NT2/D1 (cell line): ENCODE results near the gene TSSK1B.

ENCODE experiments used
- DNase-seq: peaks from one replicate; pipeline ENCODE4 v3.0.0-alpha.2; 2011; ENCODE audit warnings: low read depth, low spot score
- H3K27me3 ChIP-seq: 2 replicates; pipeline ENCODE4 v1.6.0; 2011; ENCODE audit warnings: mild to moderate bottlenecking; ENCODE audit not compliant: insufficient read length, insufficient read depth
- H3K36me3 ChIP-seq: 2 replicates; pipeline ENCODE4 v1.6.1; 2011; ENCODE audit warnings: mild to moderate bottlenecking, low read length, mixed read lengths; ENCODE audit not compliant: insufficient read depth, insufficient read length
- H3K4me1 ChIP-seq: 2 replicates; pipeline ENCODE4 v1.5.1; 2011; ENCODE audit not compliant: insufficient read depth, insufficient read length
- H3K4me3 ChIP-seq: 2 replicates; pipeline ENCODE4 v1.5.1; 2011; ENCODE audit warnings: low read depth; ENCODE audit not compliant: insufficient read length
- H3K9ac ChIP-seq: 2 replicates; pipeline ENCODE4 v1.6.0; 2011; ENCODE audit warnings: low read depth; ENCODE audit not compliant: insufficient read length
- H3K9me3 ChIP-seq: 2 replicates; pipeline ENCODE4 v1.5.1; 2011; ENCODE audit warnings: mild to moderate bottlenecking, low read length; ENCODE audit not compliant: insufficient read depth
- SUZ12 ChIP-seq: IDR thresholded peaks from 2 replicates; pipeline ENCODE4 v1.6.1; 2011; ENCODE audit not compliant: insufficient read length, insufficient read depth; ENCODE audit errors: extremely low read depth
- YY1 ChIP-seq: IDR thresholded peaks from 2 replicates; pipeline ENCODE4 v1.6.1; 2011; ENCODE audit not compliant: insufficient read length, insufficient read depth
- ZNF274 ChIP-seq: IDR thresholded peaks from 2 replicates; pipeline ENCODE4 v1.6.1; 2011; ENCODE audit warnings: mild to moderate bottlenecking, low read depth, low read length

The TSSK1B gene

DNA sequence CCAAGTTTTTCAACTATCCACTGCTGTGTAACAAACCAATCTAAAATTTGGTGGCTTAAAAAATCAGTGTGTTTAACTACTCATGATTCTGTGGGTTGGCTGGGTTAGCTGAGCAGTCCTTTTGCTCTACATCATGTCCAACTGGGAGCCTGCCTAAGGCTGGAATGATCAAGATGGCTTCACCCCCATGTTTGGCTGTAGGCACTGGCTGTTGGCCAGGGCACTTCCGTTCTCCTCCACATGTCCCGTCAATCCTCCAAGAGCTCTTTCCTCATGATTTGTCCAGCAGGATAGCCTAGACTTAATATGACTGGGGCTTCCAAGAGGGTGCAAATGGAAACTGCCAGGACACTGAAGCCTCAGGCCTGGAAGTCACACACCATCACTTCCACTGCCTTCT, 17.0 kb upstream of the TSSK1B start:
- H3K9ac ChIP-seq: no peak overlapping the region
- TF ChIP-seq ZNF274 (no peak), YY1 (no peak), SUZ12 (no peak)
- no peaks in the 10 kb centered on the region for H3K36me3 ChIP-seq
- no peak for DNase-seq
- no peaks in the 10 kb centered on the region for H3K9me3 ChIP-seq
- no peaks in the 10 kb centered on the region for H3K27me3 ChIP-seq
- no peak overlapping the region for H3K4me3 ChIP-seq
- no peaks in the 10 kb centered on the region for H3K4me1 ChIP-seq

- Histone ChIP-seq H3K27me3 (no peaks in the 10 kb centered on the region), H3K4me3 (no peak overlapping the region), H3K9me3 (no peaks in the 10 kb centered on the region), H3K9ac (no peak overlapping the region), H3K4me1 (no peaks in the 10 kb centered on the region), H3K36me3 (no peaks in the 10 kb centered on the region)
- TF ChIP-seq SUZ12: no peak
- no peak for TF ChIP-seq ZNF274
- TF ChIP-seq YY1: no peak
- no peak for DNase-seq
These were observed 16.1 kb upstream of the TSSK1B start for GRCh38 chr5:113450929-113451328.

- no peak for DNase-seq
- Histone ChIP-seq H3K27me3 (no peaks in the 10 kb centered on the region), H3K9me3 (no peaks in the 10 kb centered on the region), H3K36me3 (no peaks in the 10 kb centered on the region), H3K4me1 (no peaks in the 10 kb centered on the region), H3K4me3 (no peak overlapping the region), H3K9ac (no peak overlapping the region)
- TF ChIP-seq YY1 (no peak), ZNF274 (no peak), SUZ12 (no peak)
These were observed 15.7 kb upstream of the TSSK1B start for GRCh38 chr5:113450462-113450861.

GRCh38 chr5:113448252-113448651, 13.5 kb upstream of the TSSK1B start:
- no peak for DNase-seq
- no peaks in the 10 kb centered on the region for H3K27me3 ChIP-seq
- H3K4me3 ChIP-seq: no peak overlapping the region
- H3K4me1 ChIP-seq: no peaks in the 10 kb centered on the region
- H3K36me3 ChIP-seq: no peaks in the 10 kb centered on the region
- H3K9me3 ChIP-seq: no peaks in the 10 kb centered on the region
- no peak overlapping the region for H3K9ac ChIP-seq
- no peak for TF ChIP-seq SUZ12
- TF ChIP-seq ZNF274: no peak
- TF ChIP-seq YY1: no peak

DNA sequence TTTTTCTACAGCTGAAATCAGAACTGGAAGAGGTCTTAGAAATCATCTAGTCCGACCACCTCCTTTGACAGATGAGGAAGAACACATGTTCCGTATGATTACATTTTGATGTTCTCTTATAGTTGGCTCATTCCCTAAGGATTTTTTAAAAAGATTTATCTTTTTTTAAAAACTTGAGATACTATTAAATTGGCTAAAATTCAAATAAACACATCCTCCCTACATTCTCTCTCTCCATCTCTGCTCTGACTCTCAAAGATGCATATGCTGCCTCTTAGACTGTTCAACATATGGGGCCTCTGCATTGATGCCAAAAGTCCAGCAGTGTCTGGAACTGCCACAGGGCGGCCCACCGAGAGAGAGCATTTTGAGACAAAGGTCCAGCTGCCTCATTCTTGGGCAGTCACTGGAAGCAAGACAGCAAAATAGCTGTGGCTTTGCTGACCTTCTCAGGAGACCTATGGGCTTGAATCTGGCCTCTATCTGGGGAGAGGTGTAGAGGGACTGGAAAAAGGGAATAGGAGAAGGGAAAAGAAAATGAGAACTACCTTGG, 12.8 kb upstream of the TSSK1B start:
- Histone ChIP-seq H3K27me3 (no peaks in the 10 kb centered on the region), H3K36me3 (no peaks in the 10 kb centered on the region), H3K9me3 (no peaks in the 10 kb centered on the region), H3K9ac (no peak overlapping the region), H3K4me3 (no peak overlapping the region), H3K4me1 (no peaks in the 10 kb centered on the region)
- TF ChIP-seq SUZ12 (no peak), YY1 (no peak), ZNF274 (no peak)
- no peak for DNase-seq

GRCh38 chr5:113446358-113446927, 11.7 kb upstream of the TSSK1B start:
- no peaks in the 10 kb centered on the region for H3K27me3 ChIP-seq
- H3K4me1 ChIP-seq: no peaks in the 10 kb centered on the region
- no peak for TF ChIP-seq ZNF274
- TF ChIP-seq YY1: no peak
- TF ChIP-seq SUZ12: no peak
- H3K36me3 ChIP-seq: no peaks in the 10 kb centered on the region
- no peak overlapping the region for H3K4me3 ChIP-seq
- no peak overlapping the region for H3K9ac ChIP-seq
- no peak for DNase-seq
- no peaks in the 10 kb centered on the region for H3K9me3 ChIP-seq

- no peaks in the 10 kb centered on the region for H3K27me3 ChIP-seq
- TF ChIP-seq SUZ12 (no peak), YY1 (no peak), ZNF274 (no peak)
These were observed 2.3 kb upstream of the TSSK1B start for GRCh38 chr5:113437111-113437510.

GRCh38 chr5:113435575-113435974, 786 bp upstream of the TSSK1B start:
- no peaks in the 10 kb centered on the region for H3K4me1 ChIP-seq
- no peaks in the 10 kb centered on the region for H3K27me3 ChIP-seq
- H3K9me3 ChIP-seq: no peaks in the 10 kb centered on the region
- no peak overlapping the region for H3K9ac ChIP-seq
- H3K36me3 ChIP-seq: no peaks in the 10 kb centered on the region
- no peak for DNase-seq
- H3K4me3 ChIP-seq: no peak overlapping the region
- TF ChIP-seq ZNF274 (no peak), SUZ12 (no peak), YY1 (no peak)

More at GRCh38 chr5:113437111-113437510, 2.3 kb upstream of the TSSK1B start:
- DNase-seq: no peak
- H3K9ac ChIP-seq: no peak overlapping the region
- H3K9me3 ChIP-seq: no peaks in the 10 kb centered on the region
- no peaks in the 10 kb centered on the region for H3K36me3 ChIP-seq
- H3K4me3 ChIP-seq: no peak overlapping the region
- H3K4me1 ChIP-seq: no peaks in the 10 kb centered on the region
